GM19324 (cell line): Measurements from ENCODE around the gene MIGA1.
"Not testable (repeated sequence)": the region's sequence is repeated elsewhere in the genome, so short reads cannot be mapped to it uniquely, and the experiment has no call there.

Experiments used
- ATAC-seq: cut with Tn5 transposase; IDR thresholded peaks from one replicate; pipeline ENCODE4 v1.9.1; 2021; ENCODE audit warnings: mild to moderate bottlenecking, moderate library complexity; ENCODE audit not compliant: unreplicated experiment, low FRiP score

The MIGA1 gene

DNA sequence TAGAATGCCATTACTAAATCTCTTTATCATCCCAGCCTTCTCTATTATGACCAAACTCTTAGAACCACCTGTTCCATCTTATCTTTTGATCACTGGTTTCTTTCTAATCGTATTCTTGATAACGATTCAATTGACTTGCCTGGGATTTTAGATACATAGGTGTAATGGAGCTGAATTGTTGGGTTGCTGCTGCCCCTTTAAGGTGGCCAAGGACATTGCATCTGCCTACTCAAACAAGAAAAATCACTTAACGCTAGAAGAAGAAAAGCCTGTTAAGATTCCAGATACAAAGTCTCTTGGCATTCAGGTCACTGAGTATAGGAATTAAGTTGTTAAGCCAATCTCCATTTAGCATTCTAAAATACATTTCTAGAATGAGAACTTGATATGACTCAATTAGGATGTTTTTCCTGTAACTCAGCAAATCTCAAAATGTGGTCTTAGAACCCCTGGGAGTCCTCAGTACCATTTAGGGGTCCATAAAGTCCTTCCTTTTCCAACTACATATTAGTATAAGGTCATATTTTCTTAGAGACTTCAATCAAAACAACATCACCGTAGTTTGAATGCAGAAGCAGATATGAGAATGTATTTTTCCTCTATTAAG lies 121.3 kb downstream of the MIGA1 start:
- no peak for ATAC-seq

DNA sequence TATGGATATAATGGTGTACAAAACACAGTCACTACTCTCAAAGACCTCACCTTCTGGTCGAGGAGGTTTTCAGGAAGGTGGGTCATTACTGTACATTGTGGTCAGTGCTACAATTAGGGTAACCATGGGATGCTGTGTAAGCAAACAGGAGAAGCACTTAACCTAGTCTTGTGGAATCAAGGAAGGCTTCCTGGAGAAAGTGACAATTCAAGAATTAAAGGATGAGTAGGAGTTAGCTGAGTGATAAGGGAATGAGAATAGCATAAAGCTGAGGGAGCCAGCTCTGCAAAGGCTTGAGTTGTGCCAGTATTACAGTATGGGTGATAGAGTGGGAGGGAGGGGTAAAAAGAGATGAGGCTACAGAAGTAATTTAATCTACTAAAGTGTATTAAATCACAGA lies 126.2 kb downstream of the MIGA1 start:
- no peak for ATAC-seq

DNA sequence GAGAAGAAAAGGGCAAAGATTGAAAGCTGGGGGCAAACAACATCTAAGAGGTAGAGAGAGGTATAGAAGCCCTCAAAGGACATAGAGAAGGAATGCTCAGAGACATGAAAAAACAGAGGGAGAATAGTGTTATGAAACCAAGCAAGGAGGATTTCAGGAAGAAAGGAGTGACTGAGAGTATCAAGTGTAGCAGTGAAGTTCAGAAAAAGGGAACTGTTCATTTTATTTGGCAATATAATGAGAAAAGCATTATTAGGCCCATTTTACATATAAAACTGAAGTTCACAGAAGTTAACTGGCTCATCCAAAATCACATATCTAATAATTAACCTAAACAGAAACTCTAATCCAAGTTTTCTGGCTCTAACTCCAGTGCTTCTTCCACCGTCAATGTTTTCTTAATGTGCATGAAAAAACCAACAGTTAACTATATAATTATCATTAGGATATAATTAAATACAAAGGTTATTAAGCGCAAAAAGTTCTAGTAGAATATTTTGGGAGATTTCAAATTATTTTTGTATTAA lies 126.6 kb downstream of the MIGA1 start:
- no peak for ATAC-seq

DNA sequence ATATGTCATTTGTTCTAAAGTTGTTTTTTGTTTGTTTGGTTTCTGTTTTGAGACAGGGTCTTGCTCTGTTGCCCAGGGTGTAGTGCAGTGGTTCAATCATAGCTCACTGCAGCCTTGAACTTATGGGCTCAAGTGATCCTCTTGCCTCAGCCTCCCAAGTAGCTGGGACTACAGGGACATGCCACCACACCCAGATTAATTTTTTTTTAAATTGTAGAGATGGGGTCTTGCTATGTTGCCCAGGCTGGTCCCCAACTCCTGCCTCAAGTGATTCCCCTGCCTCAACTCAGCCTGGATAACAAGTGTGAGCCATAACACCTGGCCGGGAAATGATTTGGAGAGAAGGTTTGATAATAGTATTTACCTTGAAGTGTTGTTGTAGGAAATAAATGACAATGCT lies 127.2 kb downstream of the MIGA1 start:
- ATAC-seq = no peak

DNA sequence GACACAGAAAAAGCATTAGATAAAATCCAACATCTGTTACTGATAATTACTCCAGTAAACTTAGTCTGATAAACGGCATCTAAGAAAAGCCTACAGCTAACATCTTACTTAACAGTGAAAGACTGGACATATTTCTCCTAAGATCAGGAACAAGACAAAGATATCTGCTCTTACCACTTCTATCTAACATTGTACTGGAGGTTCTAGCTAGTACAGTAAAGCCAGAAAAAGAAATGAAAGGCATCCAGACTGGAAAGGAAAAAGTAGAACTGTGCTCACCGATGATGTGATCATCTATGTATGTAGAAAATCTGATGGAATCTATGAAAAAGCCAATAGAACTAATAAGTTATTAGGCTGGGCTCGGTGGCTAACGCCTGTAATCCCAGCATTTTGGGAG lies 130.7 kb downstream of the MIGA1 start:
- ATAC-seq = no peak

DNA sequence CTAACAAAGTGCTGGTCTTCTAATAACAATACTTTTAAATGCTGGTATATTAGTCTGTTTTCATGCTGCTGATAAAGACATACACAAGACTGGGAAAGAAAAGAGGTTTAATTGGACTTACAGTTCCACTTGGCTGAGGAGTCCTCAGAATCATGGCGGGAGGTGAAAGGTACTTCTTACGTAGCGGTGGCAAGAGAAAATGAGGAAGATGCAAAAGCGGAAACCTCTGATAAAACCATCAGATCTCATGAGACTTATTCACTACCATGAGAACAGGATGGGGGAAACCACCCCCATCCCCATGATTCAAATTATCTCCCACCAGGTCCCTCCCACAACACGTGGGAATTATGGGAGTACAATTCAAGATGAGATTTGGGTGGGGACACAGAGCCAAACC lies 139.5 kb downstream of the MIGA1 start:
- ATAC-seq = not testable (repeated sequence)

DNA sequence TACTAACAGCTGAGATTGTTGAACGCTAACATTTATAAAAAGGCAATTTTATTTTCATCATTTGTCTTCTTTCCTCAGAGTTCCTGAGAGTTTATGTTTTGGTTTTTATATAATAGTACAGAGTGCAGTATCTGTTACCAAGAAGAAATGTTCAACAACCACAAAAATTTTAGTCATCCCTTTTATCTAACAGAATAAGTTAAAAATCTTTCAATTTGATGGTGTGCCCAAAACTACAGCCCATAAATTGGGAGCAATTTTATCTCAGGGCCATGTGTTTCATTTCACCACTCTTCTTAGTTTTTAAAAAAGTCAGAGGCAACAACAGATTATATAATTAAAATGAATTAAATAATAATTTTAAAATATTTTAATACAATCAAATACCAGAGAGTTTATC lies 146.1 kb downstream of the MIGA1 start:
- ATAC-seq = no peak

DNA sequence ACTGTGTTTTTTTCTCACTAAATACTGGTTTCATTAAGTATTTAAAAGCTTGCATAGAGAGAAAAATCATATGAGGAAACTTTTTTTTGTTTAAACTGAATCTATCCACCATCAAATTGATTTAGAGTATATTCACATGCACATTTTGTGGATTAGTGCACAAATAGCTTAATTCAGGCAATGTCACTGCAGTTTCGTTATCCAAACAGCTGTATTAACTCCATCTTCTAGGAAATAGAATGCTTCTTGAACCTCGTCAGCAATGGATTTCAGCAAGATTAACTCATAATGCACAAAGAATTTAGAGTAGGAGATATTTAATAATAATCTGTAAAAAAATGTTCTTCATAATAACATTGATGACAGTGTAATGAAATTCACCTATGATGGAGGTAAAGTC lies 146.5 kb downstream of the MIGA1 start:
- no peak for ATAC-seq

DNA sequence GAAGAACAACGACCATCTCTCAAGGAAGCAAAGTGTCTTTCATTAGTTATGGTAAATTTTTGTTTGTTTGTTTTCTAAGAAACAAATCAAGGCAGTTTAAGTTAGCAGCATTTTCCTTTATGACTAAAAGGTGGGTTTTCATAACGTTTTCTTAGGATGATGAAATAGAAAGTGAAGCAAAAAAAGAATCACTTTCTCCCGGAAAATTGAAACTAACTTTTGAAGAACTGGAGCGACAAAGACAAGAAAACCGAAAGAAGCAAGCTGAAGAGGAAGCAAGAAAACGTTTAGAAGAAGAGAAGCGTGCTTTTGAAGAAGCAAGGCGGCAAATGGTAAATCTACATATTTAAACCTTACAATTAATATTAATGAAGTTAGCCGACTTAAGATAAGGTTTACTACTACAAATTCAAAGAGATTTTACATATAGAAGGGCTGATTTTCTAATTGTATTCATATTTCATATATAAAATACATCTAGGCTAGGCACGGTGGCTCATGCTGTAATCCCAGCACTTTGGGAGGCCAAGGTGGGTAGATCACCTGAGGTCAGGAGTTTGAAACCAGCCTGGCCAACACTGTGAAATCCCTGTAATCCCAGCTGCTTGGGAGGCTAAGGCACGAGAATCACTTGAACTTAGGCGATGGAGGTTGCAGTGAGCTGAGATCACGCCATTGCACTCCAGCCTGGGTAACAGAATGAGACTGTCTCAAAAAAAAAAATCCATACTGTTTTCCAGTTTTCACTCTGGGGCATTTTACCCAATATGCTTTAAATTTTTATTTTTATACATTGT lies 147.3 kb downstream of the MIGA1 start:
- ATAC-seq = no peak

DNA sequence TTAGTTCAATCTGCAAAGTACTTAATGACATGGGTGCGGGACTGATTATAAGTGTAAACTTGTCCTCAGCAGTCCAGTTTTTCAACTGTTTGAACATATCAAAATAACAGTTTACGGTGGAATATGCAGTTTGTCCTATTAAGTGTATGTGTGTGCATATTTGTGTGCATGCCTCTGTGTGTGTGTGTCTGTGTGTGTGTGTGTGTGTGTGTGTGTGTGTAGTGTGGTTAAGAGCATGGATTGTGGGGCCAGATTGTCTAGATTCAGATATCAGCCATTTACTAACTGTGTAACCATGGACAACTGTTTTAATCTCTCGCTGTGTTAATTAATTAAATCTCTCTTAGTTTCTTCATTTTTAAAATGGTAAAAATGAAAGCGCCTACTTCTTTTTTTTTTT lies 148.0 kb downstream of the MIGA1 start:
- no peak for ATAC-seq
